ENCODE measurements around the gene C16orf87.

Gene C16orf87

DNA sequence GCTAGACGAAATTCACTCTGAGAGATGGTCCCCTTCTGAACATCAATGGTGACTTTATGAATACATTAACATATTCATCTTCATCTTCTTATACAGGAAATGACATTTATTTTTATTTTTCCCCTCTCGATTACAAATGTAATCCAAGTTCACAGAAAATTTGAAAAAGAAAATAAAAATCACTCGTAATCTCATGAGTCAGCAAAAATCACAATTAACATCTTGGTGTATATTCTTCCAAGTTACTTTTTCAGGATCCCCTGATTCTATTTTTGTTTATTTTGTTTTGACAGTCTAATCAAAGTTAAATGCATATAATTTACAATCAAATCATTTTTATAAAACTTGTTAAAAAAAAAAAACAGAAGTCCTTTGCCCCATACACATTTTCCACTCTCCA is 27.6 kb downstream of the C16orf87 start:
- TF ChIP-seq, protein P1, sequence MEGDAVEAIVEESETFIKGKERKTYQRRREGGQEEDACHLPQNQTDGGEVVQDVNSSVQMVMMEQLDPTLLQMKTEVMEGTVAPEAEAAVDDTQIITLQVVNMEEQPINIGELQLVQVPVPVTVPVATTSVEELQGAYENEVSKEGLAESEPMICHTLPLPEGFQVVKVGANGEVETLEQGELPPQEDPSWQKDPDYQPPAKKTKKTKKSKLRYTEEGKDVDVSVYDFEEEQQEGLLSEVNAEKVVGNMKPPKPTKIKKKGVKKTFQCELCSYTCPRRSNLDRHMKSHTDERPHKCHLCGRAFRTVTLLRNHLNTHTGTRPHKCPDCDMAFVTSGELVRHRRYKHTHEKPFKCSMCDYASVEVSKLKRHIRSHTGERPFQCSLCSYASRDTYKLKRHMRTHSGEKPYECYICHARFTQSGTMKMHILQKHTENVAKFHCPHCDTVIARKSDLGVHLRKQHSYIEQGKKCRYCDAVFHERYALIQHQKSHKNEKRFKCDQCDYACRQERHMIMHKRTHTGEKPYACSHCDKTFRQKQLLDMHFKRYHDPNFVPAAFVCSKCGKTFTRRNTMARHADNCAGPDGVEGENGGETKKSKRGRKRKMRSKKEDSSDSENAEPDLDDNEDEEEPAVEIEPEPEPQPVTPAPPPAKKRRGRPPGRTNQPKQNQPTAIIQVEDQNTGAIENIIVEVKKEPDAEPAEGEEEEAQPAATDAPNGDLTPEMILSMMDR (IDR thresholded peaks at IDR 0.05), result no peak
- no peaks in the 10 kb centered on the region for H3K27me3 ChIP-seq
- H3K4me3 ChIP-seq (ENCODE audit: low read depth in 1 of 2, low read length in 1 of 2), result no peak overlapping the region
- H3K9me3 ChIP-seq, result no peaks in the 10 kb centered on the region
- H3K27ac ChIP-seq, result no peak overlapping the region
- no peaks in the 10 kb centered on the region for H3K4me1 ChIP-seq (ENCODE audit: control insufficient read depth in 1 of 2, insufficient read depth in 1 of 2, low read depth in 1 of 2, low read length in 1 of 2)
- no peaks in the 10 kb centered on the region for H3K36me3 ChIP-seq

DNA sequence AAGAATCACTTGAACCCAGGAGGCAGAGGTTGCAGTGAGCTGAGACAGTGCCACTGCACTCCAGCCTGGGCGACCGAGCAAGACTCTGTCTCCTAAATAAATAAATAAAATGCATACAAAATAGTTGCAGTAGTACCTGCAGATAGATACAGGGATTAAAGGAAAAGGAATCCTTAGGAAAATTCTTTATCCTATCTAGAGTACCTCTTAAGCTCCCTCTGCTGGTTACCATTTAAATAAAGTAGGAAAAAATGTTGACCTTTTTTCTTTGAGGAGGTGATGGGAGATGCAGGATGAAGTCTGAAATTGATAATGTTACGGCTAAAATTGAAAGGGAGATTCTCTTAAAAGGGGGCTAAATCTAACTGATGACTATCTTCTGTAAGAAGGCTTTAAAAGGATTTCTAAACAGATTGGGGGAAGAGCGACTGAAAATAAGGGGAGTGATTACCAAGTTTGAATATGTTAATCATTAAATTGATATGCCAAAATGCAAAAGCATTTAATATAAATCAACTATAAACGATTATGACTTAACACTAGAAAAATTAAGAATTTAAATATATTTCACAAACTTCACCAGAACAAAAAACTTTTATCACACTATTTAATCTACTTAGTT is 29.4 kb downstream of the C16orf87 start:
- H3K36me3 ChIP-seq, result no peaks in the 10 kb centered on the region
- H3K4me3 ChIP-seq (ENCODE audit: low read depth in 1 of 2, low read length in 1 of 2), result no peak overlapping the region
- TF ChIP-seq, protein P1 (IDR thresholded peaks at IDR 0.05), result no peak
- H3K9me3 ChIP-seq, result no peaks in the 10 kb centered on the region
- H3K27ac ChIP-seq, result no peak overlapping the region
- no peaks in the 10 kb centered on the region for H3K27me3 ChIP-seq
- no peaks in the 10 kb centered on the region for H3K4me1 ChIP-seq (ENCODE audit: control insufficient read depth in 1 of 2, insufficient read depth in 1 of 2, low read depth in 1 of 2, low read length in 1 of 2)

DNA sequence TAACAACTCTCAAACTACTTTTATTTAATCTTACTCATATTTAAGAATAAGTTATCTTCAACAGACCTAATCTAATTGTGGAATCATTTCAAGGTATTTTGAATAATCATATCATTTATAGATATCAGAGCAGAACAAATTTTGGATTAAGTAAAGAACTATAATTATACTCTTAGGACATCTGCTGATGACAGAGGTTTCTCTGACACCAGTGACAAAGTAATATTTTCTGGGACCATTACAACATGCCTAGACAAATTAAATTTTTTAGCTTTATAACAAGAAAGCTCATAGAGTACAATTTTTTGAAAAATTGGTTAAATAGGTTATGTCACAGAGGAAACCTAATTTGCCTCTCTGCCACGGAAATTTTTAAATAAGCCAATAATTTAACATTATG is 30.5 kb downstream of the C16orf87 start:
- Histone ChIP-seq H3K36me3 (no peaks in the 10 kb centered on the region), H3K27ac (no peak overlapping the region), H3K4me1 (ENCODE audit: control insufficient read depth in 1 of 2, insufficient read depth in 1 of 2, low read depth in 1 of 2, low read length in 1 of 2) (no peaks in the 10 kb centered on the region), H3K4me3 (ENCODE audit: low read depth in 1 of 2, low read length in 1 of 2) (no peak overlapping the region), H3K9me3 (no peaks in the 10 kb centered on the region), H3K27me3 (no peaks in the 10 kb centered on the region)
- TF ChIP-seq, protein P1 (IDR thresholded peaks at IDR 0.05), result no peak

DNA sequence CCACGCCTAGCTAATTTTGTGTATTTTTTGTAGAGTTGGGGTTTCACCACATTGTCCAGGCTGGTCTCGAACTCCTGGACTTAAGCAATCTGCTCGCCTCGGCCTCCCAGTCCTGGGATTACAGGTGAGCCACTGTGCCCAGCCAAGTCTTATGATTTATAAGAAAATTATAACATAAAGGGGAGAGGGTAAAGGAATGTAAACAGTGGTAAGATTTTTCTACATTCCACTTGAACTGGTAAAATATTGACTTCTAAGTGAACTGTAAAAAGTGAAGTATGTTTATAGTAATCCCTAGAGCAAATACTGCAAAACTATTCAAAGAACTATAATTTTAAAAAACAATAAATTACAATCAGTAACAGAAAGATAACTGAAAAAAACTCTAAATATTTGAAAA is 33.5 kb downstream of the C16orf87 start:
- H3K4me1 ChIP-seq (ENCODE audit: control insufficient read depth in 1 of 2, insufficient read depth in 1 of 2, low read depth in 1 of 2, low read length in 1 of 2), result no peaks in the 10 kb centered on the region
- H3K9me3 ChIP-seq, result no peaks in the 10 kb centered on the region
- TF ChIP-seq, protein P1 (IDR thresholded peaks at IDR 0.05), result no peak
- H3K27me3 ChIP-seq, result no peaks in the 10 kb centered on the region
- H3K36me3 ChIP-seq, result no peaks in the 10 kb centered on the region
- no peak overlapping the region for H3K4me3 ChIP-seq (ENCODE audit: low read depth in 1 of 2, low read length in 1 of 2)
- H3K27ac ChIP-seq, result no peak overlapping the region

DNA sequence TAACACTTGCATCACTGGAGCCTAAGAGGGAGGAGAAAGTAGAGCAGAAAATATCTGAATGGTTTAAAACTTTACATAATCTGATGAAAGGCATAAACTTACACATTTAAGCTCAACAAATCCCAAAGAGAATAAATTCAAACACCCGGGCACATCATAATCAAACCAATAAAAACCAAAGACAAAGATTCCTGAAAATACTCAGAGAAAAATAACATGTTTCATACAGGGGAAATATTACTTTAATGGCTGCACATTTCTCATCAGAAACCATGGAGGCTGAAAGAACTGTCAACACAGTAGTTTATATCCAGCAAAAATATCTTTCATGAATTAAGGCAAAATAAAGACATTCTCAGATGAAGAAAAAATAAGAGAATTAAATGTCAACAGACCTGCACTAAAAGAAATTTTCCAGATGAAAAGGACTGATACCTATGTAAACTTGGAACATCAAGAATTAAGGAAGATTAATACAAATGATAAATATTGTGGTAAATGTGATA is 34.2 kb downstream of the C16orf87 start:
- no peaks in the 10 kb centered on the region for H3K9me3 ChIP-seq
- H3K27ac ChIP-seq, result no peak overlapping the region
- H3K27me3 ChIP-seq, result no peaks in the 10 kb centered on the region
- H3K36me3 ChIP-seq, result no peaks in the 10 kb centered on the region
- no peaks in the 10 kb centered on the region for H3K4me1 ChIP-seq (ENCODE audit: control insufficient read depth in 1 of 2, insufficient read depth in 1 of 2, low read depth in 1 of 2, low read length in 1 of 2)
- TF ChIP-seq, protein P1 (IDR thresholded peaks at IDR 0.05), result no peak
- H3K4me3 ChIP-seq (ENCODE audit: low read depth in 1 of 2, low read length in 1 of 2), result no peak overlapping the region

Measured in neutrophil (primary cell).